SU-DHL-6 (cell line): ENCODE results near the gene PPM1N.

Source experiments
- H2AFZ ChIP-seq: fragments of 200-600 bp; sonication (generic); 2 replicates; pipeline ENCODE4 v1.6.1; 2014; ENCODE audit warnings: low read depth, mild to moderate bottlenecking, moderate library complexity, mixed read lengths, antibody characterized with exemption, low read length; ENCODE audit not compliant: severe bottlenecking
- H3F3A ChIP-seq: fragments of 200-600 bp; shearing (Covaris generic); 2 replicates; pipeline ENCODE4 v1.6.0; 2016; ENCODE audit warnings: antibody characterized with exemption, mild to moderate bottlenecking; ENCODE audit not compliant: insufficient read depth
- H3K27ac ChIP-seq: fragments of 200-600 bp; sonication (generic); 2 replicates; pipeline ENCODE4 v1.5.1; 2016; ENCODE audit warnings: low read depth, mild to moderate bottlenecking, low read length, moderate library complexity, mixed read lengths
- H3K27me3 ChIP-seq: fragments of 200-600 bp; sonication (generic), shearing (Covaris generic); 2 replicates; pipeline ENCODE4 v1.6.0; 2014; ENCODE audit warnings: mild to moderate bottlenecking, low read length
- H3K36me3 ChIP-seq: fragments of 200-600 bp; sonication (generic); 2 replicates; pipeline ENCODE4 v1.6.1; 2014; ENCODE audit warnings: mild to moderate bottlenecking, low read length, mixed read lengths
- H3K4me2 ChIP-seq: fragments of 300-600, 200-600 bp; shearing (Covaris generic), sonication (generic); 2 replicates; pipeline ENCODE4 v1.6.0; 2014; ENCODE audit warnings: low read length, low read depth, mild to moderate bottlenecking; ENCODE audit not compliant: poor library complexity, severe bottlenecking
- H3K4me3 ChIP-seq: fragments of 200-600 bp; sonication (generic); 2 replicates; pipeline ENCODE4 v1.5.1; 2014; ENCODE audit warnings: antibody characterized with exemption, low read length, mild to moderate bottlenecking, mixed read lengths; ENCODE audit not compliant: insufficient read depth, poor library complexity, severe bottlenecking
- H3K79me2 ChIP-seq: fragments of 200-600 bp; sonication (generic); 2 replicates; pipeline ENCODE4 v1.6.1; 2014; ENCODE audit warnings: mild to moderate bottlenecking, low read length, moderate library complexity; ENCODE audit not compliant: insufficient read depth
- H3K9ac ChIP-seq: fragments of 200-600 bp; sonication (generic); 2 replicates; pipeline ENCODE4 v1.7.0; 2014; ENCODE audit warnings: mild to moderate bottlenecking, low read length
- H3K9me2 ChIP-seq: fragments of 200-600 bp; sonication (generic); replicated peaks from 2 replicates; pipeline ENCODE4 v1.6.1; 2014; ENCODE audit warnings: low read length; ENCODE audit not compliant: insufficient read depth
- H3K9me3 ChIP-seq: fragments of 200-600 bp; sonication (generic); 2 replicates; pipeline ENCODE4 v1.6.1; 2014; ENCODE audit warnings: low read length, mixed read lengths; ENCODE audit not compliant: insufficient read depth
- H4K20me1 ChIP-seq: fragments of 200-600 bp; sonication (generic); 2 replicates; pipeline ENCODE4 v1.6.1; 2014; ENCODE audit warnings: low read depth, mild to moderate bottlenecking, antibody characterized with exemption, low read length, moderate library complexity, mixed read lengths
- CTCF ChIP-seq: fragments of 200-600 bp; sonication (generic); IDR thresholded peaks from one replicate; pipeline ENCODE4 v1.5.1; 2017; ENCODE audit warnings: antibody characterized with exemption, mild to moderate bottlenecking, low read length, moderate library complexity; ENCODE audit not compliant: insufficient read depth, poor library complexity, severe bottlenecking
- EZH2phosphoT487 ChIP-seq: fragments of 200-600 bp; sonication (generic), shearing (Covaris generic); conservative IDR thresholded peaks from 2 replicates; pipeline ENCODE4 v1.6.1; 2018; ENCODE audit warnings: mild to moderate bottlenecking, antibody characterized with exemption, low read length, moderate library complexity, mixed read lengths

PPM1N gene

GRCh38 chr19:45456500-45456815, 41.8 kb upstream of the PPM1N start:
- H3K79me2 ChIP-seq: no peaks in the 10 kb centered on the region
- H4K20me1 ChIP-seq: no peaks in the 10 kb centered on the region
- no peak overlapping the region for H3K9ac ChIP-seq
- H3K36me3 ChIP-seq: no peaks in the 10 kb centered on the region
- no peaks in the 10 kb centered on the region for H3K27me3 ChIP-seq
- H3K4me2 ChIP-seq: no peak overlapping the region
- H2AFZ ChIP-seq: no peak overlapping the region
- H3K9me2 ChIP-seq: no peaks in the 10 kb centered on the region
- no peak overlapping the region for H3K27ac ChIP-seq
- H3K4me3 ChIP-seq: no peak overlapping the region
- TF ChIP-seq EZH2phosphoT487 (no peak), CTCF (no peak)
- 0 out of 2 replicates have a peak, but pooled peaks cover under 1% of the 10 kb centered on the region for H3F3A ChIP-seq
- H3K9me3 ChIP-seq: no peaks in the 10 kb centered on the region

GRCh38 chr19:45457776-45458175, 40.5 kb upstream of the PPM1N start:
- H3K4me3 ChIP-seq: no peak overlapping the region
- H4K20me1 ChIP-seq: no peaks in the 10 kb centered on the region
- TF ChIP-seq EZH2phosphoT487 (no peak), CTCF (no peak)
- no peaks in the 10 kb centered on the region for H3K27me3 ChIP-seq
- H2AFZ ChIP-seq: no peak overlapping the region
- H3K36me3 ChIP-seq: no peaks in the 10 kb centered on the region
- H3K9ac ChIP-seq: no peak overlapping the region
- no peak overlapping the region for H3K27ac ChIP-seq
- no peaks in the 10 kb centered on the region for H3K9me2 ChIP-seq
- no peaks in the 10 kb centered on the region for H3K9me3 ChIP-seq
- H3K4me2 ChIP-seq: no peak overlapping the region
- no peaks in the 10 kb centered on the region for H3F3A ChIP-seq
- H3K79me2 ChIP-seq: no peaks in the 10 kb centered on the region

DNA sequence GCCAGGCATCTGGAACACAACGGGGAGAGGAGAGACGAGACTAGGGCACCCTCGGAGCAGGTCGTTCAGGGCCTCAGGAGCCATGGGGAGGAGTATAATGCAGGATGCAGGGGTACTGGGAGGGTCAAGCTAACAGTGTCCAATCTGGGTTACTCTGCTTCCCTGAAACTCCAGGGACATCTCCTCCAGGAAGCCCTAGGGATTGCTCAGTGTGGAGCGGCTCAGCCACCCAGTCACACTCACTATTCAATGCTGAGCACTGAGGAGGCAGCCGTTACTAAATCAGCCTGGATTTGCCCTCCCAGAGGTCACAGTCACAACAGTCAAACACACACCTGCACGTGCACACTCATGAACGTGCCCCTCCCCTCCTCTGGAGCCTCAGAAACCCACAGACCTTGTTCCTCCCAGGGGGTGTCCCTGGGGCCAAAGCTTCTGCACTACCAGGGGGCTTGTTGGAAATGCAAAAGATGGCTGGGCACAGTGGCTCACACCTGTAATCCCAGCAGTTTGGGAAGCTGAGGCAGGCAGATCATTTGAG, 37.4 kb upstream of the PPM1N start:
- Histone ChIP-seq H3K9me3 (no peaks in the 10 kb centered on the region), H2AFZ (no peak overlapping the region), H3K27ac (no peak overlapping the region), H3K4me2 (no peak overlapping the region), H3K4me3 (no peak overlapping the region), H3K79me2 (no peaks in the 10 kb centered on the region), H4K20me1 (no peaks in the 10 kb centered on the region), H3K27me3 (no peaks in the 10 kb centered on the region), H3K9ac (no peak overlapping the region), H3F3A (no peaks in the 10 kb centered on the region), H3K9me2 (no peaks in the 10 kb centered on the region), H3K36me3 (no peaks in the 10 kb centered on the region)
- TF ChIP-seq CTCF (no peak), EZH2phosphoT487 (no peak)
